Measurements from ENCODE around the gene DDC.
A peak's percentile ranks its signal among the peaks of the same experiment; 100 is the strongest.

The DDC gene

GRCh38 chr7:50456371-50457123 is 108.7 kb downstream of the DDC start:
- no peak for DNase-seq (ENCODE audit: low read depth in 2 of 2)

GRCh38 chr7:50455658-50456057 is 109.5 kb downstream of the DDC start:
- no peak for DNase-seq (ENCODE audit: low read depth in 2 of 2)

GRCh38 chr7:50454968-50455367 is 110.2 kb downstream of the DDC start:
- no peak for DNase-seq (ENCODE audit: low read depth in 2 of 2)

- DNase-seq (ENCODE audit: low read depth in 2 of 2), result no peak
Measured at GRCh38 chr7:50450590-50451032, 114.6 kb downstream of the DDC start.

- peak; percentile 77 to 83 for DNase-seq (ENCODE audit: low read depth in 2 of 2)
Measured at GRCh38 chr7:50449881-50450589, 115.2 kb downstream of the DDC start, which contains the start of gene FIGNL1. Gene FIGNL1, minus strand, starts transcription at chr7:50450350. Its CDS starts 3,063 bp downstream, at chr7:50447287.

GRCh38 chr7:50449501-50449880 is 115.7 kb downstream of the DDC start:
- DNase-seq (ENCODE audit: low read depth in 2 of 2), result no peak

GRCh38 chr7:50448823-50449222 is 116.4 kb downstream of the DDC start:
- no peak for DNase-seq (ENCODE audit: low read depth in 2 of 2)

GRCh38 chr7:50446542-50446960 is 118.7 kb downstream of the DDC start:
- DNase-seq (ENCODE audit: low read depth in 2 of 2), result peak in 1 of 2 donors; percentile 20

- DNase-seq (ENCODE audit: low read depth in 2 of 2), result no peak
Measured at GRCh38 chr7:50436133-50436806, 128.9 kb downstream of the DDC start.

GRCh38 chr7:50431722-50432305 is 133.4 kb downstream of the DDC start:
- no peak for DNase-seq (ENCODE audit: low read depth in 2 of 2)

- DNase-seq (ENCODE audit: low read depth in 2 of 2), result no peak
Measured at GRCh38 chr7:50431316-50431715, 133.9 kb downstream of the DDC start.

- DNase-seq (ENCODE audit: low read depth in 2 of 2), result no peak
Measured at GRCh38 chr7:50428911-50429310, 136.3 kb downstream of the DDC start.

GRCh38 chr7:50427518-50427917 is 137.7 kb downstream of the DDC start:
- DNase-seq (ENCODE audit: low read depth in 2 of 2), result no peak

- no peak for DNase-seq (ENCODE audit: low read depth in 2 of 2)
Measured at GRCh38 chr7:50426280-50427045, 138.7 kb downstream of the DDC start.

GRCh38 chr7:50425318-50425717 is 139.9 kb downstream of the DDC start:
- DNase-seq (ENCODE audit: low read depth in 2 of 2), result no peak

GRCh38 chr7:50423860-50424259 is 141.3 kb downstream of the DDC start:
- no peak for DNase-seq (ENCODE audit: low read depth in 2 of 2)

- DNase-seq (ENCODE audit: low read depth in 2 of 2), result no peak
Measured at GRCh38 chr7:50422858-50423257, 142.3 kb downstream of the DDC start.

GRCh38 chr7:50421043-50421442 is 144.2 kb downstream of the DDC start:
- DNase-seq (ENCODE audit: low read depth in 2 of 2), result no peak

- DNase-seq (ENCODE audit: low read depth in 2 of 2), result no peak
Measured at GRCh38 chr7:50418526-50419290, 146.5 kb downstream of the DDC start.

- DNase-seq (ENCODE audit: low read depth in 2 of 2), result peak; percentile 55 to 63
Measured at GRCh38 chr7:50418086-50418515, 147.1 kb downstream of the DDC start.
